Measurements from ENCODE around the gene BCL11A.

DNA sequence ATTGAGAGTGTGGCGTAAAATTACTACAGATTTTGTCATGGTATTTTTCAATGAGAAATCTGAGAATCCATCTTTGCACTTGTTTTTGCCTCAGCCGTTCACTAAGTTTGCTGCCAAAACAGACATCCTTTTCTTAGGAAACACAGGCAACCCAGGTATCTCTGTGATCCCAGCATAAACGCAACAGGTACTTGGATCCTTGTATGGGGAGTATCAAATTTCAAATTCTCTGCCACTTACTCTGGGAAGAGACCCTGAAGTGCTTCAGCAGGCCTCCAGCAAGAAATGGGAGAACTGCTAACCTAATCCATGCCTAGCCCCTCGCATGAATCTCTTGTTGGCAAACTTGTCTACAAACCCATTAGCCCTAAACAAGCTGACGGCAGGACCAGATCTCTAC, 83.1 kb downstream of the BCL11A start:
- TF ChIP-seq, protein P1, sequence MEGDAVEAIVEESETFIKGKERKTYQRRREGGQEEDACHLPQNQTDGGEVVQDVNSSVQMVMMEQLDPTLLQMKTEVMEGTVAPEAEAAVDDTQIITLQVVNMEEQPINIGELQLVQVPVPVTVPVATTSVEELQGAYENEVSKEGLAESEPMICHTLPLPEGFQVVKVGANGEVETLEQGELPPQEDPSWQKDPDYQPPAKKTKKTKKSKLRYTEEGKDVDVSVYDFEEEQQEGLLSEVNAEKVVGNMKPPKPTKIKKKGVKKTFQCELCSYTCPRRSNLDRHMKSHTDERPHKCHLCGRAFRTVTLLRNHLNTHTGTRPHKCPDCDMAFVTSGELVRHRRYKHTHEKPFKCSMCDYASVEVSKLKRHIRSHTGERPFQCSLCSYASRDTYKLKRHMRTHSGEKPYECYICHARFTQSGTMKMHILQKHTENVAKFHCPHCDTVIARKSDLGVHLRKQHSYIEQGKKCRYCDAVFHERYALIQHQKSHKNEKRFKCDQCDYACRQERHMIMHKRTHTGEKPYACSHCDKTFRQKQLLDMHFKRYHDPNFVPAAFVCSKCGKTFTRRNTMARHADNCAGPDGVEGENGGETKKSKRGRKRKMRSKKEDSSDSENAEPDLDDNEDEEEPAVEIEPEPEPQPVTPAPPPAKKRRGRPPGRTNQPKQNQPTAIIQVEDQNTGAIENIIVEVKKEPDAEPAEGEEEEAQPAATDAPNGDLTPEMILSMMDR (IDR thresholded peaks at IDR 0.05), result no peak
- no peak for TF ChIP-seq POLR2A (IDR thresholded peaks at IDR 0.05)
